Measurements from ENCODE around the gene SNCG.
A peak's percentile ranks its signal among the peaks of the same experiment; 100 is the strongest.
"Not testable (repeated sequence)": the region's sequence is repeated elsewhere in the genome, so short reads cannot be mapped to it uniquely, and the experiment has no call there.

SNCG gene

GRCh38 chr10:86958116-86958900 is at the start of gene SNCG:
SNCG (plus strand) TSS chr10:86958599; CDS start chr10:86958698, 99 bp downstream.
- DNase-seq = no peak

- peak; percentile 46 for DNase-seq
These were observed 43.7 kb upstream of the SNCG start for GRCh38 chr10:86914734-86915133.

- DNase-seq = peak; percentile 64
These were observed 40.4 kb upstream of the SNCG start for GRCh38 chr10:86918022-86918471.

GRCh38 chr10:86922553-86922961 is 35.8 kb upstream of the SNCG start:
- DNase-seq = no peak

- no peak for DNase-seq
These were observed 28.7 kb upstream of the SNCG start for GRCh38 chr10:86929468-86930380.

- DNase-seq = peak; percentile 73
These were observed 26.5 kb upstream of the SNCG start for GRCh38 chr10:86931872-86932271.

GRCh38 chr10:86932674-86933073 is 25.7 kb upstream of the SNCG start:
- no peak for DNase-seq

GRCh38 chr10:86934162-86934711 is 24.2 kb upstream of the SNCG start:
- DNase-seq = not testable (repeated sequence)

- peak; percentile 42 for DNase-seq
These were observed 21.5 kb upstream of the SNCG start for GRCh38 chr10:86936661-86937501.

GRCh38 chr10:86937502-86938154 is 20.8 kb upstream of the SNCG start:
- DNase-seq = no peak

GRCh38 chr10:86938260-86938659 is 20.1 kb upstream of the SNCG start:
- no peak for DNase-seq

GRCh38 chr10:86940076-86940475 is 18.3 kb upstream of the SNCG start:
- not testable (repeated sequence) for DNase-seq

GRCh38 chr10:86940677-86941076 is 17.7 kb upstream of the SNCG start:
- no peak for DNase-seq

- DNase-seq = no peak
These were observed 17.0 kb upstream of the SNCG start for GRCh38 chr10:86941426-86941825.

- no peak for DNase-seq
These were observed 16.4 kb upstream of the SNCG start for GRCh38 chr10:86941991-86942421.

- DNase-seq = no peak
These were observed 15.7 kb upstream of the SNCG start for GRCh38 chr10:86942441-86943315.

- no peak for DNase-seq
These were observed 14.9 kb upstream of the SNCG start for GRCh38 chr10:86943316-86944030.

- DNase-seq = no peak
These were observed 14.4 kb upstream of the SNCG start for GRCh38 chr10:86944031-86944419.

GRCh38 chr10:86944471-86944870 is 13.9 kb upstream of the SNCG start:
- no peak for DNase-seq

GRCh38 chr10:86944907-86945306 is 13.5 kb upstream of the SNCG start:
- DNase-seq = no peak
